H1 (cell line): Measurements from ENCODE around the gene KCND3. TPM values are rescaled to one million over a fixed set of nuclear protein-coding genes. Genes with fewer than 3 reads are reported as not detected.

Experiments used
- polyA plus RNA-seq, 7 experiments: library from polyadenylated mRNA; depleted of rRNA in 3 of 7; stranded (reverse) in 5 of 7; unstranded in 2 of 7; fragments of >200 nt in 5 of 7; fragments of 200-250 nt in 2 of 7; gene quantifications; 1 replicate in 5 of 7; 2 replicates in 1 of 7; 4 replicates in 1 of 7; pipeline versions ENCODE4 v1.2.1 to v1.2.3, GENCODE V29; 2011 to 2013; ENCODE audit warnings: missing spikeins in 2 of 7, mixed read lengths in 2 of 7
- total RNA-seq: library from RNA; stranded (reverse); fragmentation: NEBNext Ultra II Directional; extraction: Animal tissue kit (Norgen Biotek cat#: 25700); gene quantifications from 2 replicates; pipeline ENCODE4 v1.2.1, GENCODE V29; 2021
- TF ChIP-seq, protein P1 (sequence below): IDR thresholded peaks from 2 replicates; pipeline ENCODE4 v1.6.1; 2012; ENCODE audit warnings: inconsistent platforms

KCND3 gene
- total and polyA plus RNA-seq, 2 of the 8 experiments (the other 6 are each of a cell fraction or from before 2014, with no cell fraction given) = 0.14 to 0.48 TPM

DNA sequence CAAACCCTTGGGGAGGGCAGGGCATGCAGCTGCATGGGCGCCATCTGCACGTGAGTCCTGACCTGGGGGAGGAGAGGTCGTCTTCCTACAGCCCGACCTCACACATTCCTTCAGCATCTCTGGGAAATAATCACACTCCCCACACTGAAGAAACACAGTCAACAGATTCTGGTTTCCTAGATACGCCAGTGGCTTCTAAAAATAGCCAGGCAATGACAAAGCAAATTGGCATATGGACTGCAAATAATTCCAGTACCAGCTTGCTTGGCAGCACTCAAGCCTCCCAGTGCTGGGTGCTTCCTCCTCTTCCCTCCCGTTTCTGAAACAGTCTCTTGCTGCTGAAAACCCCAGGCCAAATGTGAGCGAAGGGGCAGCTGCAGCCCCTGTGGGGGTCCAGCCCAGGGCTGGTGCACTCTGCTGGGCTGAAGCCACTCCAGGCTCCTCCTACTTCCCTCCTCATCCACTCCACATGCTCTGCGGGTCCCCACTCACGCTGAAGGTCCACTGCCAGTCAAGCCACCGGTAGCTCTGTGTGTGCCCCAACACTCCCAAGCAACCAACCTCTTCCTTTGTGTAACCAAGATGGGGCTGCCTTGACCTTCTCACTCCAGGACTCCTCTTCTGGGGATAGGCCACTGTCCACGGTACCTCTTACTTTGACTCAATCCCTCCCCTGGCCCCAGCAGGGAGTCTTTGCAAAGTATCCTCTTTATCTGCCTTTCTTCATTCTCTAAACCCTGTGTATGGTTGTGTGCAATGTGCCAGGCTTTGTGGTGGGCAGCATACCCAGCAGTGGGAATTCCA, 69.0 kb downstream of the KCND3 start (continued):
- TF ChIP-seq, protein P1, sequence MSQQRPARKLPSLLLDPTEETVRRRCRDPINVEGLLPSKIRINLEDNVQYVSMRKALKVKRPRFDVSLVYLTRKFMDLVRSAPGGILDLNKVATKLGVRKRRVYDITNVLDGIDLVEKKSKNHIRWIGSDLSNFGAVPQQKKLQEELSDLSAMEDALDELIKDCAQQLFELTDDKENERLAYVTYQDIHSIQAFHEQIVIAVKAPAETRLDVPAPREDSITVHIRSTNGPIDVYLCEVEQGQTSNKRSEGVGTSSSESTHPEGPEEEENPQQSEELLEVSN = no peak
